Osteocyte (in vitro differentiated cells): Measurements from ENCODE around the gene TMPRSS9. TPM values are rescaled to one million over a fixed set of nuclear protein-coding genes. Genes with fewer than 3 reads are reported as not detected.

ENCODE experiments used
- DNase-seq: peaks from one replicate; pipeline ENCODE4 v3.0.0; 2021; ENCODE audit warnings: mixed read lengths; ENCODE audit not compliant: unreplicated experiment; ENCODE audit errors: extremely low spot score
- H3K27ac Mint-ChIP-seq: one replicate; pipeline ENCODE4 v1.8.0; 2021; ENCODE audit warnings: mild to moderate bottlenecking, mixed read lengths; ENCODE audit not compliant: unreplicated experiment
- H3K27me3 Mint-ChIP-seq: one replicate; pipeline ENCODE4 v1.8.0; 2021; ENCODE audit warnings: mixed read lengths; ENCODE audit not compliant: unreplicated experiment
- H3K36me3 Mint-ChIP-seq: one replicate; pipeline ENCODE4 v1.8.0; 2021; ENCODE audit warnings: mixed read lengths; ENCODE audit not compliant: unreplicated experiment
- H3K4me1 Mint-ChIP-seq: one replicate; pipeline ENCODE4 v1.8.0; 2021; ENCODE audit warnings: mixed read lengths; ENCODE audit not compliant: unreplicated experiment
- H3K4me3 Mint-ChIP-seq: one replicate; pipeline ENCODE4 v1.8.0; 2021; ENCODE audit warnings: mild to moderate bottlenecking, moderate library complexity, mixed read lengths; ENCODE audit not compliant: unreplicated experiment
- H3K9me3 Mint-ChIP-seq: one replicate; pipeline ENCODE4 v1.8.0; 2021; ENCODE audit warnings: mixed read lengths; ENCODE audit not compliant: unreplicated experiment
- total RNA-seq: library from RNA; stranded (reverse); gene quantifications from 2 replicates; pipeline ENCODE4 v1.2.1, GENCODE V29; 2021
- TF ChIP-seq, protein P1 (sequence below): fragments of 200-600 bp; sonication (generic); IDR thresholded peaks from 2 replicates; pipeline ENCODE4 v1.5.0; 2021; ENCODE audit warnings: antibody characterized with exemption, mild to moderate bottlenecking, moderate library complexity

TMPRSS9 gene
- total RNA-seq, 1 donor from 2014 or later: 0.08 TPM

GRCh38 chr19:2332341-2333026 is 27.6 kb upstream of the TMPRSS9 start:
- TF ChIP-seq, protein P1, sequence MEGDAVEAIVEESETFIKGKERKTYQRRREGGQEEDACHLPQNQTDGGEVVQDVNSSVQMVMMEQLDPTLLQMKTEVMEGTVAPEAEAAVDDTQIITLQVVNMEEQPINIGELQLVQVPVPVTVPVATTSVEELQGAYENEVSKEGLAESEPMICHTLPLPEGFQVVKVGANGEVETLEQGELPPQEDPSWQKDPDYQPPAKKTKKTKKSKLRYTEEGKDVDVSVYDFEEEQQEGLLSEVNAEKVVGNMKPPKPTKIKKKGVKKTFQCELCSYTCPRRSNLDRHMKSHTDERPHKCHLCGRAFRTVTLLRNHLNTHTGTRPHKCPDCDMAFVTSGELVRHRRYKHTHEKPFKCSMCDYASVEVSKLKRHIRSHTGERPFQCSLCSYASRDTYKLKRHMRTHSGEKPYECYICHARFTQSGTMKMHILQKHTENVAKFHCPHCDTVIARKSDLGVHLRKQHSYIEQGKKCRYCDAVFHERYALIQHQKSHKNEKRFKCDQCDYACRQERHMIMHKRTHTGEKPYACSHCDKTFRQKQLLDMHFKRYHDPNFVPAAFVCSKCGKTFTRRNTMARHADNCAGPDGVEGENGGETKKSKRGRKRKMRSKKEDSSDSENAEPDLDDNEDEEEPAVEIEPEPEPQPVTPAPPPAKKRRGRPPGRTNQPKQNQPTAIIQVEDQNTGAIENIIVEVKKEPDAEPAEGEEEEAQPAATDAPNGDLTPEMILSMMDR: no peak
- Mint-ChIP-seq H3K4me1 (peaks cover 32% of the 10 kb centered on the region), H3K27ac (no peak overlapping the region), H3K4me3 (no peak overlapping the region), H3K9me3 (no peaks in the 10 kb centered on the region), H3K27me3 (no peaks in the 10 kb centered on the region), H3K36me3 (peaks cover 3% of the 10 kb centered on the region)
- DNase-seq: no peak

GRCh38 chr19:2333027-2333806 is 26.8 kb upstream of the TMPRSS9 start:
- peaks cover 2% of the 10 kb centered on the region for H3K36me3 Mint-ChIP-seq
- TF ChIP-seq, protein P1: no peak
- DNase-seq: no peak
- no peaks in the 10 kb centered on the region for H3K9me3 Mint-ChIP-seq
- H3K4me1 Mint-ChIP-seq: peaks cover 30% of the 10 kb centered on the region
- H3K27ac Mint-ChIP-seq: no peak overlapping the region
- no peaks in the 10 kb centered on the region for H3K27me3 Mint-ChIP-seq
- no peak overlapping the region for H3K4me3 Mint-ChIP-seq

DNA sequence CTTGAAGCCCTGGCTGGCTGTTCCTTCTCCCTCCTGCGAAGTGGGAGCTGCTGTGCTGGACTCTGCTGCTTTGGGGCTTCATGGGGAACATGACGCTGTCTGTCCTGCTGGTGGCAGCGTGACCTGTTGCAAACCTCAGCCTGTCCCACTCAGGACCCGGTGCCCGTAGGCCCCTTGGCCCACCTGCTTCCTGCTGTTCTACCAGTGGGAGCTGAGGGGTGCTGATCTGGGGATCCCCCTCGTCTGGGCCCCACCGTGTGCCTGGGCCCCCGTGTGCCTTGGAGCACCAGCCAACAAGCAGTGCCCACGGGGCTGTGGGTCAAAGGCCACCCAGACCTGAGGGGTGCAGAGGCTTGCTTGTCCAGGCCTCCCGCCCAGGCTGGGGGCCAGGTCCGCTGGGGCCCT is 26.3 kb upstream of the TMPRSS9 start:
- TF ChIP-seq, protein P1: no peak
- Mint-ChIP-seq H3K4me1 (peaks cover 28% of the 10 kb centered on the region), H3K27ac (no peak overlapping the region), H3K4me3 (no peak overlapping the region), H3K36me3 (no peaks in the 10 kb centered on the region), H3K9me3 (no peaks in the 10 kb centered on the region), H3K27me3 (no peaks in the 10 kb centered on the region)
- no peak for DNase-seq

DNA sequence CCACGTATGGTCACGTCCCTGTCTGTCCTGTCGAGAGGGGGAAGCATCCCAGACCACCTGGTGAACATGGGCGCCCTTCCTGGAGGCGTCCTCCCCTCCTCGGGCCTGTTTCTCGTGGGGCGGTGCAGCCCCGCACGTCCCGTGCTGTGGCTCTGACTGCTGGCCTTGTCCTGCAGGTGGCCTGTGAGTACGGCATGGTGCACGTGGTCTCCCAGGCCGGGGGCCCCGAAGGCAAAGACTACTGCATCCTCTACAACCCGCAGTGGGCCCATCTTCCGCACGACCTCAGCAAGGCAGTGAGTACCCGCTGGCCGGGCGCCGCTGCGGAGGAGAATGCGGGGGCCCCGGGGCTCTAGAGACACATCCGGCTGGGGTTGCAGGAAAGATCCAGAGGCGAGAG is 25.6 kb upstream of the TMPRSS9 start:
- DNase-seq: no peak
- no peaks in the 10 kb centered on the region for H3K27me3 Mint-ChIP-seq
- H3K27ac Mint-ChIP-seq: no peak overlapping the region
- peaks cover 24% of the 10 kb centered on the region for H3K4me1 Mint-ChIP-seq
- H3K36me3 Mint-ChIP-seq: no peaks in the 10 kb centered on the region
- H3K9me3 Mint-ChIP-seq: no peaks in the 10 kb centered on the region
- TF ChIP-seq, protein P1: no peak
- no peak overlapping the region for H3K4me3 Mint-ChIP-seq
